GM10266 (cell line): ENCODE data around the gene JAKMIP2.

Experiments used
- DNase-seq: peaks from one replicate; pipeline ENCODE4 v3.0.0; 2012; ENCODE audit errors: extremely low spot score
- CTCF ChIP-seq: IDR thresholded peaks from 2 replicates; pipeline ENCODE4 v1.5.1; 2012; ENCODE audit warnings: mild to moderate bottlenecking, low read depth; ENCODE audit not compliant: control insufficient read depth, insufficient read depth; ENCODE audit errors: missing control alignments

The JAKMIP2 gene

GRCh38 chr5:147752666-147753290, 29.8 kb downstream of the JAKMIP2 start:
- DNase-seq, result no peak
- TF ChIP-seq CTCF, result no peak

GRCh38 chr5:147752033-147752432, 30.5 kb downstream of the JAKMIP2 start:
- DNase-seq, result no peak
- TF ChIP-seq CTCF, result no peak

GRCh38 chr5:147751156-147751830, 31.2 kb downstream of the JAKMIP2 start:
- DNase-seq, result no peak

GRCh38 chr5:147750065-147750464, 32.5 kb downstream of the JAKMIP2 start:
- TF ChIP-seq CTCF, result no peak
- DNase-seq, result no peak

More at GRCh38 chr5:147751156-147751830, 31.2 kb downstream of the JAKMIP2 start:
- no peak for TF ChIP-seq CTCF

- DNase-seq, result no peak
- TF ChIP-seq CTCF, result no peak
Observed at GRCh38 chr5:147748590-147748989, 33.9 kb downstream of the JAKMIP2 start.

- TF ChIP-seq CTCF, result no peak
- DNase-seq, result no peak
Observed at GRCh38 chr5:147746986-147747385, 35.5 kb downstream of the JAKMIP2 start.

GRCh38 chr5:147743678-147744374, 38.7 kb downstream of the JAKMIP2 start:
- TF ChIP-seq CTCF, result no peak
- no peak for DNase-seq
